LNCAP (cell line): Measurements from ENCODE around the gene LTB.

Experiments
- TF ChIP-seq, protein P1 (sequence below): fragments of 450-650 bp; IDR thresholded peaks from 2 replicates; pipeline ENCODE4 v1.5.1; 2017; ENCODE audit warnings: mild to moderate bottlenecking

The LTB gene

GRCh38 chr6:31592396-31592771 is 10.2 kb upstream of the LTB start:
- TF ChIP-seq, protein P1, sequence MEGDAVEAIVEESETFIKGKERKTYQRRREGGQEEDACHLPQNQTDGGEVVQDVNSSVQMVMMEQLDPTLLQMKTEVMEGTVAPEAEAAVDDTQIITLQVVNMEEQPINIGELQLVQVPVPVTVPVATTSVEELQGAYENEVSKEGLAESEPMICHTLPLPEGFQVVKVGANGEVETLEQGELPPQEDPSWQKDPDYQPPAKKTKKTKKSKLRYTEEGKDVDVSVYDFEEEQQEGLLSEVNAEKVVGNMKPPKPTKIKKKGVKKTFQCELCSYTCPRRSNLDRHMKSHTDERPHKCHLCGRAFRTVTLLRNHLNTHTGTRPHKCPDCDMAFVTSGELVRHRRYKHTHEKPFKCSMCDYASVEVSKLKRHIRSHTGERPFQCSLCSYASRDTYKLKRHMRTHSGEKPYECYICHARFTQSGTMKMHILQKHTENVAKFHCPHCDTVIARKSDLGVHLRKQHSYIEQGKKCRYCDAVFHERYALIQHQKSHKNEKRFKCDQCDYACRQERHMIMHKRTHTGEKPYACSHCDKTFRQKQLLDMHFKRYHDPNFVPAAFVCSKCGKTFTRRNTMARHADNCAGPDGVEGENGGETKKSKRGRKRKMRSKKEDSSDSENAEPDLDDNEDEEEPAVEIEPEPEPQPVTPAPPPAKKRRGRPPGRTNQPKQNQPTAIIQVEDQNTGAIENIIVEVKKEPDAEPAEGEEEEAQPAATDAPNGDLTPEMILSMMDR, result no peak

- TF ChIP-seq, protein P1, result no peak
Measured at GRCh38 chr6:31588871-31589650, 6.8 kb upstream of the LTB start.

- TF ChIP-seq, protein P1, result no peak
Measured at GRCh38 chr6:31587791-31588777, 5.9 kb upstream of the LTB start.

- TF ChIP-seq, protein P1, result no peak
Measured at GRCh38 chr6:31586599-31587281, 4.5 kb upstream of the LTB start.

- TF ChIP-seq, protein P1, result no peak
Measured at GRCh38 chr6:31586008-31586407, 3.8 kb upstream of the LTB start, which contains the start of gene LST1. TSS of gene LST1 (plus strand) at chr6:31586277. CDS start at chr6:31587300, 1,023 bp downstream.

DNA sequence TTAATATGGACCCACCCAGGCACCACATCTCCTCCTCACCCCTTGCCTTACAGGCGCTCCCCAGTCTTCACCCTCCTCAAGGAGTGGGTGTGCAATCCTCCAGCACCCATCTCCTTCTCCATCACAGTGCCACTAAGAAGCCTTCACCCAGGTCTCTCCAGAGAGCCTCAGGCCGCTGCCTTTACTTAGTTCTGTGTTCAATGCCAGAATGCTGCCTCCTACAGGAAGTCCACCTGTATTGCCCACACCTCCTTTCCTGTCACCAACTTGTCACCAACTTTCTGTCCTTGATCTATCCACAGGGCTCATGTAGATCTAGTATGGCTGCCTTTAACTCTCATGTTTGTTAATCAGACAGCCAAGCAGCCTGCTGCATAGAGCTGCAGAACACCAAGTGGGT is 3.3 kb upstream of the LTB start:
- TF ChIP-seq, protein P1, result peak; percentile 31; the same call in 1 of the 2 replicates
